WERI-Rb-1 (cell line): ENCODE data around the gene BACH2.

Experiments used
- DNase-seq: peaks from one replicate; pipeline ENCODE4 v3.0.0-alpha.2; 2020
- H3K27ac ChIP-seq: fragments of 250-450 bp; sonication (Bioruptor Pico); 2 replicates; pipeline ENCODE4 v1.5.1; 2020; ENCODE audit warnings: mild to moderate bottlenecking, moderate library complexity
- H3K27me3 ChIP-seq: fragments of 250-450 bp; sonication (Bioruptor Pico); 2 replicates; pipeline ENCODE4 v1.5.1; 2021; ENCODE audit warnings: mild to moderate bottlenecking, low read depth, moderate library complexity; ENCODE audit not compliant: insufficient read depth, severe bottlenecking
- H3K36me3 ChIP-seq: fragments of 250-450 bp; sonication (Bioruptor Pico); 2 replicates; pipeline ENCODE4 v1.5.1; 2020; ENCODE audit warnings: mild to moderate bottlenecking, moderate library complexity
- H3K4me3 ChIP-seq: 2 replicates; pipeline ENCODE4 v1.5.1; 2011; ENCODE audit warnings: low read depth, mild to moderate bottlenecking, control low read depth, low read length
- H3K9me3 ChIP-seq: fragments of 250-450 bp; sonication (Bioruptor Pico); 2 replicates; pipeline ENCODE4 v1.5.1; 2021; ENCODE audit warnings: mild to moderate bottlenecking, moderate library complexity; ENCODE audit not compliant: severe bottlenecking
- TF ChIP-seq, protein P1 (sequence below): IDR thresholded peaks from 2 replicates; pipeline ENCODE4 v1.5.1; 2011; ENCODE audit warnings: low read depth, mild to moderate bottlenecking, control low read depth, inconsistent platforms, low read length

The BACH2 gene

DNA sequence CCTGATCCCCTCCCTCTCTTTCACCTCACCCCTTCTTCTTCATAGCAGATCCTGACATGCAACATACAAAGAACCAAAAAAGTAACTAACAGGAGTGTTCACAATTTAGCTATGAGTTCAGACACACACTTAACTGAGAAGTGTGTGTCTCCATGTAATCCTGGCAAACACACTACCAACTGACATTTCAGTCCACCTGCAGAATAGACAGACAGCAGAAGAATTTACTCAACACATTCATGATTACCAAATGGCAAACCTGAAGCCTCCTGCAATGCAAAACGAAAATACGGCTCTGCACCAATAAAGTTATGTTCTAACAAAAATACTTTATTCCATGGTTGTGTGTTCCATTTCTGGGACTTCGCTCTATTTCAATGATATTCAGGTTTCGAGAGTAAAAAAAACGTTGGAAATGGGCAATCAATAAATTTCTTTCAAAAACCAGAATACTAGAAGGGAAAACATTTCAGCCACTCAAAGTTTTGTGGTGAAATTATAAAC, 2.6 kb downstream of the BACH2 start:
- no peaks in the 10 kb centered on the region for H3K27me3 ChIP-seq
- TF ChIP-seq, protein P1, sequence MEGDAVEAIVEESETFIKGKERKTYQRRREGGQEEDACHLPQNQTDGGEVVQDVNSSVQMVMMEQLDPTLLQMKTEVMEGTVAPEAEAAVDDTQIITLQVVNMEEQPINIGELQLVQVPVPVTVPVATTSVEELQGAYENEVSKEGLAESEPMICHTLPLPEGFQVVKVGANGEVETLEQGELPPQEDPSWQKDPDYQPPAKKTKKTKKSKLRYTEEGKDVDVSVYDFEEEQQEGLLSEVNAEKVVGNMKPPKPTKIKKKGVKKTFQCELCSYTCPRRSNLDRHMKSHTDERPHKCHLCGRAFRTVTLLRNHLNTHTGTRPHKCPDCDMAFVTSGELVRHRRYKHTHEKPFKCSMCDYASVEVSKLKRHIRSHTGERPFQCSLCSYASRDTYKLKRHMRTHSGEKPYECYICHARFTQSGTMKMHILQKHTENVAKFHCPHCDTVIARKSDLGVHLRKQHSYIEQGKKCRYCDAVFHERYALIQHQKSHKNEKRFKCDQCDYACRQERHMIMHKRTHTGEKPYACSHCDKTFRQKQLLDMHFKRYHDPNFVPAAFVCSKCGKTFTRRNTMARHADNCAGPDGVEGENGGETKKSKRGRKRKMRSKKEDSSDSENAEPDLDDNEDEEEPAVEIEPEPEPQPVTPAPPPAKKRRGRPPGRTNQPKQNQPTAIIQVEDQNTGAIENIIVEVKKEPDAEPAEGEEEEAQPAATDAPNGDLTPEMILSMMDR: no peak
- no peaks in the 10 kb centered on the region for H3K36me3 ChIP-seq
- H3K27ac ChIP-seq: peak overlapping the region; percentile 15
- no peak for DNase-seq
- no peaks in the 10 kb centered on the region for H3K9me3 ChIP-seq
- no peak overlapping the region for H3K4me3 ChIP-seq

DNA sequence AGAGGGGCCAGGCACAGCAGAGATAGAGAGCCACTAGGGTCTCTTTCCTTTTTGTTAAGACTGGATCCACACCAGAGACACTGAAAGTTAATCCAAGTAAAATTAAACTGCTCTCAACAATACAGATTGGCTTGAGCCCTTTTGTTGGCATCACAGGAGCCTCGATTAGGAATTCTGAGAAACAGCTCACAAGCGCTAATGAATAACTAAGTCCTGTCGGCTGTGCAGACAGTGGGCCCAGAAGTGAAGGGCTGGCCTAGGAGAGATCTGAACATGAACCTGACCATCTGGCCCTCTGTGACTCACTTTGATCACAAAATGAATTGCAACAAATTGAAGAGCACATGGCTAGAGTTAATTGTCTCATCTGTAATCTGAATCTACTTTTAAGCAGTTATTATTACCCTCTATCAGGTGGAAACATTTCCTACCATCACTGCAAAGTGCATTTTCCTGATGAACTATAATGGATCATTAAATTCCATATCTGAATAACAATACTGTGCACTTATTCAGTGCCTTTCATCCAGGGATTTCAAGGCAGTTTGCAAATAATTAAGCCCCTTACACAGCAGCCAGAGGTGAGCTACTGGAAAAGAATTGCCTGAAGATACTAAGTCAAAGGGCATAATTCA, 3.2 kb downstream of the BACH2 start:
- DNase-seq: peak; percentile 84
- Histone ChIP-seq H3K36me3 (no peaks in the 10 kb centered on the region), H3K27me3 (no peaks in the 10 kb centered on the region), H3K9me3 (no peaks in the 10 kb centered on the region), H3K4me3 (no peak overlapping the region), H3K27ac (peak overlapping the region; percentile 67)
- TF ChIP-seq, protein P1: no peak

DNA sequence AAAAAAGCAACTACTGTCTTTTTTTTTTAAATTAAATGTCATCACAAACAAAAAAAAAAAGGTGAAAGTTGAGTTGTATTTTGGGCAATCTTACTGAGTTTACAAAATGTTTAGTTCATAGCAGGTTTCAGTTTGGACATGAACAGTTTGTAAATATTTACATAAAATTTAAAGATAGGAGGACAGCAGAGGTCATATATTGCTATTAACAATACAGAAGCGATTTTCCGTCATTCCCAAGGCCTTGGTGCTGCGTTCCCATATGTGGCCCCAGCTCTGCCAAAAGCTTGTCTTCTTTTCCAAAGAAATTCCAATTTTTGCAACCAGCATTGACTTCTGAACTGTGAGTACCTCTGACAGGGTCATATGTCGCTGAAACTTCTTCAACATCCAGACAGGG, 5.1 kb downstream of the BACH2 start:
- Histone ChIP-seq H3K27ac (no peak overlapping the region), H3K36me3 (no peaks in the 10 kb centered on the region), H3K4me3 (no peak overlapping the region), H3K9me3 (no peaks in the 10 kb centered on the region), H3K27me3 (no peaks in the 10 kb centered on the region)
- no peak for DNase-seq
- TF ChIP-seq, protein P1: no peak

DNA sequence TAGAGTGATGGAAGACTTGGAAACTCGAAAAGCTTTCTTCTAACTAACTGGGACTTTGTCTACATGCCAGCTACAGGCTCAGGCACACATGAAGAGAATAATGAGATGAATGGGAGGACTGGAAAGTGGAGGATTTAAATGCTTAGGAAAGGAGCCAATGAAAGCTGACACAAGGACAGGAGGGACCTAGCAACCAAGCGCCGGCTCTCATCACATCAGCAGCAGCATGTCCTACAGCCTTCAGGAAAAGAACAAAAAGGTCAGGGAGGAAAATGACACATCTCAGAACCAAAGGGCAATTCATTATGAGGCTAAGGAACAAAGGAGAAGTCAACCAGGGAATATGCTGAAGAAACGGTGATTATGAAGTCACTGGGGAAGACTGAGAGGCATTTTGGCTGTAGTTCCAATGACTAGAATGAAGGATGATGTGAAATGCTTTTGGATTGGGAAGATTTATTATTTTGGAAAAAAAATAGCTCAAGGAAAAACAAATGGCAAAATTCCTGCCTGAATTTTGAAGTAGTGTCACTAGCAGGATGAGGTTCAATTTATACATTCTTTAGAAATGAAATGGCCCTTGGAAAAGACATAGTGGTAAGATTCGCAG, 5.7 kb downstream of the BACH2 start:
- Histone ChIP-seq H3K36me3 (no peaks in the 10 kb centered on the region), H3K27ac (no peak overlapping the region), H3K9me3 (no peaks in the 10 kb centered on the region), H3K27me3 (no peaks in the 10 kb centered on the region), H3K4me3 (no peak overlapping the region)
- TF ChIP-seq, protein P1: no peak
- no peak for DNase-seq

DNA sequence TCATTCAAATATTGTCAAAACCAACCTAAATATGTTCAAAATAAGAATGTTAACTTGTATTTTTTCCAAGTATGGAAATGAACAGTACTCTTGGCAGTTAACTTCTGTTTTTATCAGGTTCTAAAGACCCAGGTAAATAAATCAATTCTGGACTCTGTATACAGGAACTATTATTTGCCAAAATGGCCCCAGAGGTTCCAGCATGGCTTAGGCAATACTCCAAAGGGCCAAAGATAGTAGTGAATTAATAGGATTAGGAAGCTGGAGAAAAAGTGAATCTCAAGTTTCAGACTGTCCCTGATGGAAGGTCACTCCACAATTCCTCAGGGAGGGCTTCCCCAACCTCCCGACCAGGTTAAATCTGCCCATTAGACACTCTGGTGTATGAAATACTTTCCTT, 6.7 kb downstream of the BACH2 start:
- Histone ChIP-seq H3K9me3 (no peaks in the 10 kb centered on the region), H3K4me3 (no peak overlapping the region), H3K36me3 (no peaks in the 10 kb centered on the region), H3K27ac (no peak overlapping the region), H3K27me3 (no peaks in the 10 kb centered on the region)
- TF ChIP-seq, protein P1: no peak
- DNase-seq: no peak
